ENCODE data around the gene BIN1. TPM values are rescaled to one million over a fixed set of nuclear protein-coding genes. Genes with fewer than 3 reads are reported as not detected.

Gene BIN1
- total RNA-seq, 1 donor: 43.9 TPM

DNA sequence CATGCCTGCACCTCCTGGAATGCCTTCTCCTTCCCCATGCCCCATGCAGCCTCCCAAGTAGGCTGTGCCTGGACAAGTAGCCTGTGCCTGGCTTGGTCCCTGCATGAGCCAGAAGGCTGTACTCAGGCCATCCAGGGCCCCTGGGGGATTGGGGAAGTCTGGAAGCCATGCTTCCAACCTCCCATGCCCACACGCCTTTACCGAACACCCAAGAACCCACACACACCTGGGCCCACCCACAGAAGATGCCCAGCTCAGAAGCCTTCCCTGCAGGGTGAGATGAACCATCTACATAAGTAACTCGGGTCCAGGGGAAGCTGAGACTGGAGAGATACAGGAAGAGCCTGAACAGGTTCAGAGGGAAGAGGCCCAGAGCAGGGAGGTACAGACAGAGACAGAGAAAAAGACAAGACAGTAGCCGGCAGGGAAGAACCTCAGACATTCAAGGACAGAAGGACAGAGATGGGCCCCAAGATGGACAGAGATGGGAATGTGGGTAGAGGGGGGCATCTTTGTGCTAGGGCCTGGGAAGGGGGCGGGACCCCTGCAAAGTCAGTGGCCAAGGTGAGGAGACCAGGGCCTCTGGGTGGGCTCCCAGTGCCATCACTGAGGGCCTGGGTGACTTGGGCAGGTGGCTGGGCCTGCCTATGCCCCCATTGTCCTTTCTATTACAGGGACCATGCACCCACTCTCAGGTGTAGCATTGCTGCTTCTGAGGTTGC is 4.3 kb downstream of the BIN1 start:
- no peak overlapping the region for H3K4me3 ChIP-seq (ENCODE audit: low read length)
- peaks cover 4% of the 10 kb centered on the region for H3K27me3 ChIP-seq (ENCODE audit: insufficient read depth, low read length)
- H3K9me3 ChIP-seq (ENCODE audit: low read depth, low read length): no peaks in the 10 kb centered on the region
- peaks cover 15% of the 10 kb centered on the region for H3K4me1 ChIP-seq (ENCODE audit: insufficient read depth, low read length)

DNA sequence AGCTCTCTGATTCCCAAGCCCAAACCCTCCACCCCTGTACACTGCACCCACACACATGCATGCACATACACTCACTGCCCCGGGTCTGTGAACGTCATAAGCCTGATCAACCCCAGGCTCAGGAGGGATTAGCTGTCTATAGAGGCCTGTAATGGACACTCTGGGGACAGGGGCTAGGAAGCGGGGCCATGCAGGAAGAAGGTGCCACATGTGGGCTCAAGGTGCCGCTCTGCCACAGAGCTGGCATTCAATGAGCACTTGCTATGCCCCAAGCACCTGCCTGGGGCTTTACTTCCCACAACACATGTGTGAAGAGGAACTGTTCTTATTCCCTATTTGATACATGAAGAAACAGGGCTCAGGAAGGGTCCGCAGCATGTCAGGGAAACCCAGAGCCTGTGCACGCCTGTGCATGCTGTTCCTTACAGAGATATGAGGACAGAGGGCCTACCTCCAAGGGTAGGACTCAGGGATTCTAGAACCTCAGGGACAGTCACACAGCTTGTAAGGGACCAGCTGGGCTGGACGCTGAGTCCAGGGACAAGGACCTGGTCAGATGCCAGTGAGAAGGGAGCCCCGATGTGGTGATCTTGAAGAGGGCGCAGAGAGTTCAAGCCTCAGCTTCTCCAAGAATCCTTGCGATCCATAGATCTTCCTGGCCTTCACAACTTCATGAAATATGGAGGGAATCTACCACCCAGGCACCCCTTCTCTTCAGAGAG is 5.0 kb downstream of the BIN1 start:
- H3K9me3 ChIP-seq (ENCODE audit: low read depth, low read length): no peaks in the 10 kb centered on the region
- H3K4me1 ChIP-seq (ENCODE audit: insufficient read depth, low read length): peaks cover 12% of the 10 kb centered on the region
- no peak overlapping the region for H3K4me3 ChIP-seq (ENCODE audit: low read length)
- peaks cover 4% of the 10 kb centered on the region for H3K27me3 ChIP-seq (ENCODE audit: insufficient read depth, low read length)

DNA sequence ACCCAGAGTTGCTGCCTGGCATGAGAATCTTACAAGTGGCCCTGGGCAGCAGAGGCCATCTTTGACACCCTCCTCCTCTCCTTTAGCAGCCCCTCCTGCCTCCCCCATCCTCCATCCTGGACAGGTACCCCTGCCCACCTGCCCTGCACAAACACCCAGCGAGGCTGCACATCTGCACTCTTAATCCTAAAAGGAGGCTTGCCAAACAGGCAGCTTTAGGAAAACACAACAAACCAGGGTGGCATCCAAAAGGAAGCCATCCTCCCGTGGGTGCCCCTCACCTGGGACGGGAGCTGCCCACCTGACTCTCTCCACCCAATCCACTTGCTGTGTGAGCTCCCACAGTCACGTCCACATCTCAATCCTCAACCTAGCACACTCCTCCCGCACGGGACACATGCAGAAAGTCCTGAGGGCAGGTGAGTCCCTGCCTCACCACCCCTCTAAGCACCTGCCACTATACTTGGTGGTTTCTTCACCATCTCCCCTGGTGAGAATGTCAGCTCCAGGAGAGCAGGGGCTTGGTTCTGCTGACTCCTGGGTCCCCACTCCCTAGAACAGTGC is 5.8 kb downstream of the BIN1 start:
- no peaks in the 10 kb centered on the region for H3K9me3 ChIP-seq (ENCODE audit: low read depth, low read length)

DNA sequence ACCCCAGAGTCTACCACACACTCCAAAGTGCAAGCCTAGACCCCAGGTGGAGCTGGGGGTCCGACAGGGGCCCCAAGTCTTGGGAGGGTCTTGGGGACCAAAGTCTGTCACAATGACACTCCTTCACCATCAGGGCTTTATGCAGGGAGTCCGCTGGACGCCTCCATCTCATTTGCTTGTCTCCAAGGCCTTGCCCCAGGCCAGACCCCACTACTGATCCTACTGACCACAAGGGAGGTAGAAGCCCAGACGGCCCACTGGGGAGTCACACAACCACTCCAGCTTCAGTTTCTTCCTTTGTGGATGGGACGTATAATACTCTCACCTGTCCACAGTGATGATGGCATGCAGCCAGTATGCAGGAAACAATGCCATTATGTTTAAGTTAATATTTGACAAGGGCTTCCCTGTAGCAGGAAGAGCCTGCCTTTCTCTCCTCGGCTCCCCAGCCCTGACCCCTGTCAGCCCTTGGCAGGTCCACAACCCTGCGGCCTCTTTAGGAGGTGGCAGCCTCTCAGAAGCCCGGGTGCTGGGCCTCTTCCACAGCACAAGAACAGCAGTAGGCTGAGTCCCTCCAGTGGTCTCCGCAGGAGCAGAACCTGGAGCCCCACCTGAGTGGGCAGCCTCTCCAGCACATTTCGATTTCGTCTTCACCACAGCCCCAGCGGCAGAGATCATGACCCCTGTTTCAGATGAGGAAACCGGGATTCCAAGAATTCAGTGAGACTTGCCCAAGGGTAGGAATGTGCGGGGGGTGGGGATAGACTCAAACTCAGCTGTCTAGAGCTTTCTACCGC is 6.5 kb downstream of the BIN1 start:
- no peak overlapping the region for H3K4me3 ChIP-seq (ENCODE audit: low read length)
- peaks cover under 1% of the 10 kb centered on the region for H3K4me1 ChIP-seq (ENCODE audit: insufficient read depth, low read length)
- H3K27me3 ChIP-seq (ENCODE audit: insufficient read depth, low read length): no peaks in the 10 kb centered on the region
- no peaks in the 10 kb centered on the region for H3K9me3 ChIP-seq (ENCODE audit: low read depth, low read length)

More for the DNA sequence above, 5.8 kb downstream of the BIN1 start:
- H3K4me3 ChIP-seq (ENCODE audit: low read length): no peak overlapping the region
- peaks cover 7% of the 10 kb centered on the region for H3K4me1 ChIP-seq (ENCODE audit: insufficient read depth, low read length)
- H3K27me3 ChIP-seq (ENCODE audit: insufficient read depth, low read length): peaks cover 4% of the 10 kb centered on the region

DNA sequence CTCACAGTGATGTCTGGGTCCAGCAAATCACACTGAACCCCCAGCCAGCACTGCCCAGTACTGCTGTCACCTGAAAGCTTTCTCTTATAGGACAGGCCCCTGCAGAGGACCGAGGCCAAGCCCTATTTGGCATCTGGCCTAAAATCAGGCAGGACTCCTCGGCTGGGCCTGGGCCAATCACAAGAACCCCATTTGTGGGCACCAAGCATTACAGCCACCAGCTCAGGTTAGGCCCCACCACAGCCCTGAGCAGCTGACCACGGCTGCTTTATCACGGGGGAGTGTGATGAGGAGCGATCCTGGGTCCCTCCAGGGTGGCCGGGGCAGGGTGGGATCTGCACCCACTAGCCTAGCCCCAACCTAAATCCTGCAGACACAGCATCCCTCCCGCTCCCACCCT is 8.2 kb downstream of the BIN1 start:
- no peaks in the 10 kb centered on the region for H3K9me3 ChIP-seq (ENCODE audit: low read depth, low read length)
- no peak overlapping the region for H3K4me3 ChIP-seq (ENCODE audit: low read length)
- H3K27me3 ChIP-seq (ENCODE audit: insufficient read depth, low read length): no peaks in the 10 kb centered on the region
- peaks cover 1% of the 10 kb centered on the region for H3K4me1 ChIP-seq (ENCODE audit: insufficient read depth, low read length)

DNA sequence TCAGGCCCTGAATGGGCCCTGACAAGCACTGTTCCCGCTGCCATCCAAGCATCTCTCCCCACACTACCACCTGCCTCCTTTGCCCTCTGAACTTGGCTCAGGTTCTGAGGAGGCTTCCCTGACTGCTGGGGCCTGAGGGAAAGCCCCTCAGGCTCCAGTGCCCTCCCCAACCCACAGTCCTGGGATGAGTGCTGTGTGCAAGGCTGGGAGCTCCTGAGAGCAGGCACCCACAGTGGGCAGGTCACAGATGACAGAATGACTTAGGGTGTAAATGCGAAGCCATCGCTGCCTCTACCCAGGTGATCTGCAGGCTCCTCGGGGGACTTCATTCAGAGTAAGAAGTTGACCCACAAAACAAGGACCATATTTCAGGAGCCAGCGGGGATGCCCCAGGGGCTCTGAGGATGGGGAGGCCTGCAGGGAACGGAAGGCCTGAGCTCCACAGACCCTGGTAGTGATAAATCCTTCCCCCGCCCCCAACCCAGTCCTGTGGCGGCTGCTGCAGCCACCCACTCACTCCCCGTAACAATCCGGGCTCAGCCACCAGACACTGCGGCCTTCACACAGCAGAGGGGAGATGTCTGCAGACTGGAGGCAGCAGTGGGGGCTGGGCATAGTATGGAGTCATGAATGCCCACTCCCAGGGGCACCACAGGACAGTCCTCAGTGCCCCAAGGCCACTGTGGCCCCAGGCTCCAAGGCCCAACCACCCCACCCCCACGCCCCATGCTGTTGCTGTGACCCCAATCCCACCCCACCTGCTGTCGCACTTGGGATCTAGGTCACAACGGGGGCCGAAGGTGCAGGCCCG is 8.9 kb downstream of the BIN1 start:
- H3K4me3 ChIP-seq (ENCODE audit: low read length): no peak overlapping the region
- no peaks in the 10 kb centered on the region for H3K27me3 ChIP-seq (ENCODE audit: insufficient read depth, low read length)
- H3K9me3 ChIP-seq (ENCODE audit: low read depth, low read length): no peaks in the 10 kb centered on the region
- peaks cover 8% of the 10 kb centered on the region for H3K4me1 ChIP-seq (ENCODE audit: insufficient read depth, low read length)

DNA sequence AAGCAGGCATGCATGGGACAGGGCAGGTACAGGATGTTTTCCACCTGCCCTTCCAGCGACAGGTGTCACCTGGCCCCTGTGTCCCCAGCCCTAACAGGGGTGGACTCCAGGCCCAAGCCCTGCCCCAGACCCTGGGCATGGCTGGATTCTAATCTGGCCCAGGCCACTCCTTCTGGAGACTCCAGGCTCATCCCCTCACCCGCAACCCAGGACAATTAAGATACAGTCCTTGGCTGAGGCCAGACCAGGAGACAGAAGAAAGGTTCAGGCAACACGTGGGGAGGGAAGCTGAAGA is 9.5 kb downstream of the BIN1 start:
- Histone ChIP-seq H3K4me1 (ENCODE audit: insufficient read depth, low read length) (peaks cover 10% of the 10 kb centered on the region), H3K27me3 (ENCODE audit: insufficient read depth, low read length) (no peaks in the 10 kb centered on the region), H3K4me3 (ENCODE audit: low read length) (no peak overlapping the region), H3K9me3 (ENCODE audit: low read depth, low read length) (no peaks in the 10 kb centered on the region)

DNA sequence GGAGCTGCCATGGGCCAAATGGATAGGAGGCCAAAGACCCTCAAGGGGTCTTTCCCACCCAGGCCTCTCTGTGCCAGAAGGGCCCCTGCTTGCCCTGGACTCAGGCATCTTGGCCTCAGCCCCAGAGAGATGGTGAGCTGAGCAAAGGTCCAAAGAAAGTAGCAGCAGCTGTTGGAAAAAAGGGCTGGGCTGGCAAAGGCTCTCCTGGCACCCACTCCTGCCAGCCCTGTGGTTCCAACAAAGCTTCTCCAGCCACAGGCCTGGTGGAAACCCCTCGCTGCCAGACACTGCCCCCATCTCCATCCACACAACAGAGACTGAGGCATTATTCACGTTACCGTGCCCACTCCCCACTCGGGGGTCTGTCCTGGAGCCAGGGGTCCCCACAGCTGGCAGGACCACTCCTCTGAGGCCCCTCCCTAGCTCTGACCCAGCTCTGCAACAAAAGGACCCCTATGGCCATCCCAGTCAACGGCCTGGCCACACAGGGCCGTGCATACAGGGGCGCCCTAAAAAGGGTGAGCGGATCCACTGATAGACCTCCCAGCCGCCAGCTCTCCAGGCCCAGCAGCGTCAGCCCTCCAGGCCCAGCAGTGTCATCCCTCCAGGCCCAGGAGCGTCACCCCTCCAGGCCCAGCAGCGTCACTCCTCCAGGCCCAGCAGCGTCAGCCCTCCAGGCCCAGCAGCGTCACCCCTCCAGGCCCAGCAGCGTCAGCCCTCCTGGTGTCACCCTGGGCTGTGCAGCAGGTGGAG is 10.1 kb downstream of the BIN1 start:
- Histone ChIP-seq H3K27me3 (ENCODE audit: insufficient read depth, low read length) (no peaks in the 10 kb centered on the region), H3K9me3 (ENCODE audit: low read depth, low read length) (no peaks in the 10 kb centered on the region), H3K4me1 (ENCODE audit: insufficient read depth, low read length) (peaks cover 10% of the 10 kb centered on the region), H3K4me3 (ENCODE audit: low read length) (no peak overlapping the region)

DNA sequence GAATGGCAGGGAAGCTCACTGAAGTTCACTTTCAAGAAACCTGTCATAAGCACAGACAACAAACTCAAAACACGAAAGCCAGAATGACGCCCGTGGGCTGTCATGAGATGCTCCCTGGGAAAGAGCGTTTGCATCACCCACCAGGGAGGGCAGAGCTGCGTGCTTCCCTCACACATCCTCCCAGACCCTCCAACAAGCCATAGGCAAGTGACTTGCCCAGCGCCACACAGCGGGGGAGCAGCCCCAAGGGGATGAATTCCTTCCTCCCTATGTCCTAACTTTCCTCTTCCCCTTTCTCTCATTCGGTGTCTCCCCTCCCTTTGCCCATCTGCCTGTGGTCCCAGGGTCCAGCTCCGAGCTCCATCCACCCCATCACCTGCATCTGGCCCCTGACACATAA is 10.7 kb downstream of the BIN1 start:
- no peaks in the 10 kb centered on the region for H3K9me3 ChIP-seq (ENCODE audit: low read depth, low read length)
- H3K4me1 ChIP-seq (ENCODE audit: insufficient read depth, low read length): peaks cover 10% of the 10 kb centered on the region
- no peak overlapping the region for H3K4me3 ChIP-seq (ENCODE audit: low read length)
- H3K27me3 ChIP-seq (ENCODE audit: insufficient read depth, low read length): no peaks in the 10 kb centered on the region

DNA sequence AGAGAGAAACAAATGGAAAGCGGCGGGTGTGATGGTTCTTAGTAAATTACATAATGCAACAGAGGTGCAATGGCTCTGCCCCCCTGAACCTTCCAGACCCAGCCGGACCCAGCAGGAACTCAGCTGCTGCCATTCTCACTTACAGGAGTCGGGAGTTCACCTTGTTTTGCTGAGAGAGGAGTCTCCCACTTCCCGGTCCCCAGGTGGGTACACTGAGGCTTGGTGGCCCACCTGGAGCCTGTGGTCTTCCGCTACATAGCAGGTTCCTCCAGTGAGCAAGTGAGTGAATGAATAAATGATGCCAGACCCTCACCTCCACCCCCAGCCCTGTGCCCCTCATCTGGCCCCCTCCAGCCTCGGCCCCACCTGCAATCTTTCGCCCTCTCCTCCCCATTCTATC is 11.2 kb downstream of the BIN1 start:
- peaks cover 10% of the 10 kb centered on the region for H3K4me1 ChIP-seq (ENCODE audit: insufficient read depth, low read length)
- no peaks in the 10 kb centered on the region for H3K27me3 ChIP-seq (ENCODE audit: insufficient read depth, low read length)
- no peaks in the 10 kb centered on the region for H3K9me3 ChIP-seq (ENCODE audit: low read depth, low read length)
- no peak overlapping the region for H3K4me3 ChIP-seq (ENCODE audit: low read length)

DNA sequence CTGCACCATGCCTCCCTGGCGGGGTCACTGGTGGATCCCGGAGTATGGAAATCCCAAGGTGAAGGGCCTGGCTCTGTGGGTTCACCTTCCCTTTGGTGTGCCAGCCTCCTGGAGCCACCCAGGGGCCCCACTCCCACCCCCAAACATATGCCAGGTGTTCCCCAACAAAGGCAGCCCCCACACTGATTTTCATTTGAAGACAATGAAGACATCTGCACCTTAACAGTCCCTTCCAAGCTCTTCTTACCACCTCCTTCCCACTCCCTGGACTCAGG is 11.7 kb downstream of the BIN1 start:
- Histone ChIP-seq H3K9me3 (ENCODE audit: low read depth, low read length) (no peaks in the 10 kb centered on the region), H3K27me3 (ENCODE audit: insufficient read depth, low read length) (no peaks in the 10 kb centered on the region), H3K4me1 (ENCODE audit: insufficient read depth, low read length) (peaks cover 10% of the 10 kb centered on the region), H3K4me3 (ENCODE audit: low read length) (no peak overlapping the region)

DNA sequence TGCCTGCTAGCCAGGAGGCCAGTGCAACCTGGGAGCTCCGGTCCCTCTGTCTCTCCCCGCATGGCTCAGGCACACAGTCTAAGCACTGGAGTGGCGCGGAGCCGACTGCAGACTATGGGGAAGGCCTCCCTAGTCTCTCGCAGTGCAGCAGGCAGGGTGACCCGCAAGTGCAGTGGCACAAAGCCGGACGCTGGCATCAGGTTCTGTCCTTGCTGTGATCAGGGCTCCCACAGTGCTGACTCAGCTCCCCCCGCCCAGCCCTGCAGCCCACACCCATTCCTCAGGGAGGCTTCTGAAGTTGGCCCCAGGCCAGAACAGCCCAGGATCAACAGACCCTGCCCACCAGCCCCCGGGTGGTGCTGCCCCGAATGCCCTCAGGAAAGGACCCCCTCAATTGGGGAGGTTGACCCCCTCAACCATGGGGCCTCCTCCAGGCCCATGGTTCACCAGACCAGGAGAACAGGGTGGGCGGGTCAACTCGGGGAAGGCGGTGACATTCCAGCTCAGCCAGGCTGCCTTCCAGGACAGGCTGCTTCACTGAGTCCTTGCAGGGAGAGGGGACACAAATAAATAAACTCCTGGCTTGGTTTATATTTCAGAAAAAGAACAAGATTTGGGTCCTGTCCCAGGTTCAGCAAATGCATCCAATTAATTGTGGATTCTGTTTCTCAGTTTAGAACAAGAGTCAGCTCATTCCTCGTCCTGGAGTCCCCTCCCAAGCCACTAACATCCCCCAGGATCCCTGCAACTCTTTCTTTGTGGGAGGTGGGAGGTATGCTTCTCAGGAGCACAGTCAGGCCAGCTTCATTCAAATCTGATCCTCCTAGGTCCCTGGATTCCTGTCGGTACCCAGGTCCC is 12.2 kb downstream of the BIN1 start:
- peaks cover 10% of the 10 kb centered on the region for H3K4me1 ChIP-seq (ENCODE audit: insufficient read depth, low read length)
- no peaks in the 10 kb centered on the region for H3K9me3 ChIP-seq (ENCODE audit: low read depth, low read length)
- no peak overlapping the region for H3K4me3 ChIP-seq (ENCODE audit: low read length)
- no peaks in the 10 kb centered on the region for H3K27me3 ChIP-seq (ENCODE audit: insufficient read depth, low read length)

DNA sequence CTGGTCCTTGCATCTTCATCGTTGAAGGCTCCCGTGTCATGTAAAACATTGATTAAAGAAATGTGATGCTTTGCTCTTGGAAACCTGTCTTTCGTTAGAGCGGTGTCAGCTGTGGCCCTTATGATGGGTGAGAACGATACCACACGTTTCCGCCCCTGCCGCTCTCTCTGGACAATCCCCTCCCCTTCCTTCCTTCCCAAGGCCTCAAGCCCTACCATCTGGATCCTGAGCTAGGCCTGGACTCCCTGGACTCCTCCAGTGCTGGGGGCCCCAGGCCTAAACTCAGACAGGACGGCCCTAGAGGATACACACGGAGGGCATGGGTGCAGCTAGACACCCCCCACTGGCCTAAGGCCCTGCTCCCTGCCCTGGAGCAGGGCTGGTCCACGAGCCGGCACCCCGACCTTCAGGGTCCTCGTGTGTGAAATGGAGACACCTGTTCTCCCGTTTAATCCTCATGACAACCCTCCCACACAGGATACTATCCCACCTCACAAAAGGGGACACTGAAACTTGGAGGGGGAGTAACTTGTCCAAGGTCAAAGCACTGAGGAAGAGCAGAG is 13.2 kb downstream of the BIN1 start:
- no peaks in the 10 kb centered on the region for H3K9me3 ChIP-seq (ENCODE audit: low read depth, low read length)
- H3K27me3 ChIP-seq (ENCODE audit: insufficient read depth, low read length): no peaks in the 10 kb centered on the region
- no peak overlapping the region for H3K4me3 ChIP-seq (ENCODE audit: low read length)
- peaks cover 10% of the 10 kb centered on the region for H3K4me1 ChIP-seq (ENCODE audit: insufficient read depth, low read length)

Data from mononuclear cell (primary cell).